Measurements from ENCODE around the gene PIGU.

Gene PIGU

GRCh38 chr20:34578025-34578424 is 98.9 kb downstream of the PIGU start:
- no peak for DNase-seq

GRCh38 chr20:34577061-34577460 is 99.8 kb downstream of the PIGU start:
- no peak for DNase-seq

- no peak for DNase-seq
Measured at GRCh38 chr20:34575756-34576155, 101.1 kb downstream of the PIGU start.

GRCh38 chr20:34575271-34575670 is 101.6 kb downstream of the PIGU start:
- no peak for DNase-seq

- no peak for DNase-seq
Measured at GRCh38 chr20:34574861-34575260, 102.0 kb downstream of the PIGU start.

GRCh38 chr20:34574426-34574825 is 102.5 kb downstream of the PIGU start:
- no peak for DNase-seq

GRCh38 chr20:34573541-34574300 is 103.2 kb downstream of the PIGU start:
- no peak for DNase-seq

GRCh38 chr20:34571753-34572152 is 105.1 kb downstream of the PIGU start:
- DNase-seq = no peak

- DNase-seq = no peak
Measured at GRCh38 chr20:34570859-34571306, 106.0 kb downstream of the PIGU start.

- no peak for DNase-seq
Measured at GRCh38 chr20:34569598-34569997, 107.3 kb downstream of the PIGU start.

- DNase-seq = no peak
Measured at GRCh38 chr20:34567892-34568865, 108.7 kb downstream of the PIGU start.

GRCh38 chr20:34566978-34567891 is 109.7 kb downstream of the PIGU start:
- no peak for DNase-seq

GRCh38 chr20:34564833-34565232 is 112.1 kb downstream of the PIGU start:
- no peak for DNase-seq

GRCh38 chr20:34562641-34563040 is 114.3 kb downstream of the PIGU start:
- no peak for DNase-seq

- DNase-seq = no peak
Measured at GRCh38 chr20:34561661-34562060, 115.2 kb downstream of the PIGU start.

- no peak for DNase-seq
Measured at GRCh38 chr20:34560614-34561013, 116.3 kb downstream of the PIGU start.

- DNase-seq = no peak
Measured at GRCh38 chr20:34560141-34560523, 116.8 kb downstream of the PIGU start.

- no peak for DNase-seq
Measured at GRCh38 chr20:34559311-34560140, 117.4 kb downstream of the PIGU start.

GRCh38 chr20:34558320-34559218 is 118.3 kb downstream of the PIGU start, which contains the start of gene MAP1LC3A:
Gene MAP1LC3A, plus strand, starts transcription at chr20:34558718. Its CDS starts 151 bp downstream, at chr20:34558869.
- DNase-seq = no peak

- DNase-seq = no peak
Measured at GRCh38 chr20:34557936-34558319, 119.0 kb downstream of the PIGU start.

All from GDM1 (cell line).